ENCODE data around the gene HOXC13.

HOXC13 gene

GRCh38 chr12:53982648-53983567 is 44.3 kb downstream of the HOXC13 start:
- DNase-seq, result no peak

GRCh38 chr12:53983568-53983949 is 44.9 kb downstream of the HOXC13 start:
- peak; percentile 69 for DNase-seq

DNA sequence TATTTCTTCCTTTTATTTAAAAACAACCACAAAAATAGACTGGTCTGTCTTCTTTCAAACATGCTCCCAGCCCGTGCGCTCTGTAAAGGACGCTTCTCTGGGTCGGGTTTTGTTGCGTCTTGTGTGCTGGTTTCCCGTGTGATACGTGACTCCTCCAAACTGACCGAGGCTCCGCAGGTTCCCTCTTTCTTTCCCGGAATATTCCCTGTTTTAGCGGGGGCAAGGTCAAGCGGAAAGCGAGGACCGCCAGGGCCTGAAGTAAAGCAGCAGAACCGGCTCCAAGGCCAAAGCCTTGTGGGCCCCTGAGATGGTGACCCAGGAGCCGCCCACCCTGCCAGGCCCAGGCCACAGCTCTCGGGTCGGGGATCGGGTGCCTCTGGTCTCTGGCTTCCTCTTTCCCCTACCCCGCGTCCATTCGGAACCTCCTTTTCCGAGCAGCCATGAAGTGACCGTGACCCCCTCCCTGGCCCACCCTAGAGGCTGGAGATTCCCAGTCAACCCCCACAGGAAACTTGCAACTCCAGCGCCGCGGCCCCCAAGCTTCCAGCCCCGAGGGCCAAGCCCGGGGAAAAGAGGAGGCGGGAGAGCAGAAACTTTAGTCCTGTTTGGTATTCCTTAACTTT is 45.4 kb downstream of the HOXC13 start:
- DNase-seq, result no peak

DNA sequence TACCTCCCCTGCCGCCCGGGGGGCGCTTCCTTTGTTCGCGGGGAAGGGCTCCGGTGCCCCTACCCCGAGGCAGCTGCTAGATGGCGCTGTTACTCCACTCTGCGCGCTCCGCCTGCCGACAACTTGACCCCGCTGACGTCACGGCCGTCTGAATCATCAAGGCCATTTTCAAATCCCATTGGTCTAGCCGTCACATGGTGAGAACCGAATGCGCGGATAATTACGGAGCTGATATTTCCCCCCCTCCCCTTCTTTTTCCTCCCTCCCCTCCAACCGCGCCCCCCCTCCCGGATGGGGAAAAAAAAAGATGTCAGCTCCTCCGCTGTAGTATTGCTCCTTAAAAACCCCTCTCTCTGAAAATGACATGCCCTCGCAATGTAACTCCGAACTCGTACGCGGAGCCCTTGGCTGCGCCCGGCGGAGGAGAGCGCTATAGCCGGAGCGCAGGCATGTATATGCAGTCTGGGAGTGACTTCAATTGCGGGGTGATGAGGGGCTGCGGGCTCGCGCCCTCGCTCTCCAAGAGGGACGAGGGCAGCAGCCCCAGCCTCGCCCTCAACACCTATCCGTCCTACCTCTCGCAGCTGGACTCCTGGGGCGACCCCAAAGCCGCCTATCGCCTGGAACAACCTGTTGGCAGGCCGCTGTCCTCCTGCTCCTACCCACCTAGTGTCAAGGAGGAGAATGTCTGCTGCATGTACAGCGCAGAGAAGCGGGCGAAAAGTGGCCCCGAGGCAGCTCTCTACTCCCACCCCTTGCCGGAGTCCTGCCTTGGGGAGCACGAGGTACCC is 46.5 kb downstream of the HOXC13 start, which contains the start of gene HOXC10:
HOXC10 (plus strand) TSS at position 246 of the 791 bp plus-strand sequence; CDS start at position 360, 114 bp downstream.
- peak; percentile 95 for DNase-seq

DNA sequence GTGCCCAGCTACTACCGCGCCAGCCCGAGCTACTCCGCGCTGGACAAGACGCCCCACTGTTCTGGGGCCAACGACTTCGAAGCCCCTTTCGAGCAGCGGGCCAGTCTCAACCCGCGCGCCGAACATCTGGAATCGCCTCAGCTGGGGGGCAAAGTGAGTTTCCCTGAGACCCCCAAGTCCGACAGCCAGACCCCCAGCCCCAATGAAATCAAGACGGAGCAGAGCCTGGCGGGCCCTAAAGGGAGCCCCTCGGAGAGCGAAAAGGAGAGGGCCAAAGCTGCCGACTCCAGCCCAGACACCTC is 47.0 kb downstream of the HOXC13 start:
- DNase-seq, result no peak

DNA sequence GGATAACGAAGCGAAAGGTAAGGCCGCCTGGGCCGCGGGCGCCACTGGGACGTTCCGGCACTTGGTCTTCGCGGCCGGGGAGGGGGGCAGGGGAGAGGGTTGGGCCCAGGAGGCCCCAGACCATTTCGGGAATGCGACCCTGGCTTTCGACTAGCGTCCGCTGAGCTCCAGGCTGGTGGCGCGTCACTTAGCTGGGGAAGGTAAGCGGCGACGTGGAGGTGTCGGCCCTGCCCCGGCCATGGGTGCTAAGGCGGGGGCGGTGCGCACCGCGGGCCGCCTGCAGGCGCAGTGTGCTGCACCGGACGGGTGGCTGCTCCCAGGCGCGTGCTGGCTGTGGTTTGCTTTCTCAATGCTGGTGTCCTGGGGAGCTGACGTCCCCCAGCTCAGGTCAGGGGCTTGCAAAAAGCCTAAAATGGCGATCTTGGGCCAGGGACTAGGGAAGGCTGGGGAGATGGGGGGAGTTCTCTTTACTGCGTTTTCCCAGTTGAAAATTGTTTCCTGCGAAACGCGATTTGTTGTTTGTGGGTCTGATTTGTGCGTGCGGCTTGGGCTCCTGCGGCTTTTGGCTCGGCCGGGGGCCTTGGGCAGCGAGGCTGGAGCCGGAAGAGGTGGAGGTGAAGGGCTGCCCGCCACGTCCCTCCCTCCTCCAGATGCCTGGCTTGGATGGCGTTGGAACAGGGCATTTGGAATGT is 47.5 kb downstream of the HOXC13 start:
- no peak for DNase-seq

DNA sequence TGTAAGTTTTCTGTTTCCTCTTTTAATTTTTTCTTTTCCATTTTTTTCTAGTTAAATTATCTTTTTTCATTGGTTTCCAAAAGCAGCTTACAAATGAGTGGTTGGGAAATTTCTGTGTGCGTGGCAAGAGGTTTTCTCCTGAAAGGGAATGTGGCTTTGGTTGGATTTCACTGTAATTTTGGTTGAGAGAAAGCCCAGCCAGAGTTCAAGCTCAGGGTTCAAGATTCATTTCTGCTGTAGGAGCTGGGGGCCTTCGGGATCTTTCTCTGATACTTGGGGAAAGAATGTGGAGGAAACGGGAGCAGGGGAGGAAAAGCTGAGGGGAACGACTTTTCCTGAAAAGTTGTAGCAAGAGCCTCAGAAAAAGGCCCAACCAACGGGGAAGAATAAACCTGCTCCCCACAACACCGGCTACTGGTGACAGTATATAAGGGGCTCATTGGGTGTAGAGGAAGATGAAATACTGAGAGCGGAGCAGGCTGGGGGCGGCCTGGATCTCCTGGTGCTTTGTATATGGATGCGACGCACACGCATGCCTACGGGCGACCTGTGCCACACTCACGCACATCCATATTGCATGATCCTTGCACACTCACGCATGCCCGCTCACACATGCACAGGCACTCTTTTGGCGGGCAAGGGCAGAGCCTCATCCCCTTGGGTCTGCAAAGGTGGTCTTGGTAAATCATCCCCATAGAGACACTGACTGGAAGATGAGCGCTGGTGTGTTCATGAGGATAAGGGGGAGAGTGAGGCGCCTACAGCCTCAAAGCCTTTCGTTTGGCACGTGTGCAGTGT is 48.3 kb downstream of the HOXC13 start:
- DNase-seq, result no peak

- no peak for DNase-seq
Measured at GRCh38 chr12:53987787-53988230, 49.2 kb downstream of the HOXC13 start.

DNA sequence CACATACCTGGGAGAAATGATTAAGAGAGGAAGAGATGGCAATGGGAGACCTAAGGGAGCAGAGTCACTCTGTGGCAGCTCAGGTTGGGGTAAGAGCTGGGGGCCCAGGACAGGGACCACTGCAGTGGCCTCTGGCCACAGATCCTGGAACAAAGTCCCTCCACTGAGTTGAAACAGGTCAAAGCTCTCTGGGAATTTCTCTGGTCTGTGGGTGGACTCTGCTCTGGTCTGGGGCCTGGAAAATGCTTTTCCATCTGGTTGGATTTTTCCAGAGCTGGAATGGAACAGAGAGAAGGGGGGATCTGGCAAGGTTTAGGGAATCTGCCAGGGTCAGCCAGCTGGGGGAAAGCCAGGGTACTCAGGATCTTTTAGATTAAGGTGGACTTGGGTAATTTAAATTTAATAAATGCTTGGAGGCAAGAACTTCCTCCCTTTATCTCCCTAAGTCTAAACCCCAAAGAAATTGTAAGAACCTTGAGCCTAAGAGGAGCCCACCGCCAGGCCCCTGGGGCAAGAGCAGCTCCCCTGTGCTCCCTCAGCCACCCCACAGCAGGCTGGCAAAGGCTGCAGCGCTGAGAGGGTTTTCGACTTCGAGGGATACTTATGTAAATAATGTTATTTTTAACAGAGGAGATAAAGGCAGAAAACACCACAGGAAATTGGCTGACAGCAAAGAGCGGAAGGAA is 50.1 kb downstream of the HOXC13 start:
- no peak for DNase-seq

DNA sequence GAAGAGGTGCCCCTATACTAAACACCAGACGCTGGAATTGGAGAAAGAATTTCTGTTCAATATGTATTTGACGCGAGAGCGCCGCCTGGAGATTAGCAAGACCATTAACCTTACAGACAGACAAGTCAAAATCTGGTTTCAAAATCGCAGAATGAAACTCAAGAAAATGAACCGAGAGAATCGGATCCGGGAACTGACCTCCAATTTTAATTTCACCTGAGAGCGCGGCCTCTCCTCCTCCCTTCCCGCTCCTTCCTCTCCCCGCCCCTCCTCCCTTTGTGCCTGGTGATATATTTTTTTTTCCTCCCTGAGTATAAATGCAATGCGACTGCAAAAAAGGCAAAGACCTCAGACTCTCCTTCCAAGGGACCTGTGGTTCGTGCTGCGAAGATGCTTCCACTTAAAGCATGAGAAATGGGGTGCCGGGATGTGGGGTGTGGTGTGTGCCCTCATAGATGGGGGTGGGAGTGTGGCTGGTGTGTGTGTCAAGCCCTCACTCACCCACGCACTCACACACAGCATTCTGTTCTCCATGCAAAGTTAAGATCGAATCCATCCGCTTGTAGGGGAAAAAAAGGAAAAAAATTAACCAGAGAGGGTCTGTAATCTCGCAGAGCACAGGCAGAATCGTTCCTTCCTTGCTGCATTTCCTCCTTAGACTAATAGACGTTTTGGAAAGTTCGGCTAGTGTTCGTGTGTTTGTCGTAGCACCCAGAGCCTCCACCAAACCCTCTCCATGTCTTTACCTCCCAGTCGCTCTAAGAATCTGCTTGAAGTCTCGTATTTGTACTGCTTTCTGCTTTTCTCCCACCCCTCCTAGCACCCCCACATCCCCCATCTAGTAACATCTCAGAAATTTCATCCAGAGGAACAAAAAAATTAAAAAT is 50.8 kb downstream of the HOXC13 start:
- DNase-seq, result no peak

- DNase-seq, result no peak
Measured at GRCh38 chr12:53990311-53991076, 51.9 kb downstream of the HOXC13 start.

- no peak for DNase-seq
Measured at GRCh38 chr12:53991077-53991460, 52.4 kb downstream of the HOXC13 start.

DNA sequence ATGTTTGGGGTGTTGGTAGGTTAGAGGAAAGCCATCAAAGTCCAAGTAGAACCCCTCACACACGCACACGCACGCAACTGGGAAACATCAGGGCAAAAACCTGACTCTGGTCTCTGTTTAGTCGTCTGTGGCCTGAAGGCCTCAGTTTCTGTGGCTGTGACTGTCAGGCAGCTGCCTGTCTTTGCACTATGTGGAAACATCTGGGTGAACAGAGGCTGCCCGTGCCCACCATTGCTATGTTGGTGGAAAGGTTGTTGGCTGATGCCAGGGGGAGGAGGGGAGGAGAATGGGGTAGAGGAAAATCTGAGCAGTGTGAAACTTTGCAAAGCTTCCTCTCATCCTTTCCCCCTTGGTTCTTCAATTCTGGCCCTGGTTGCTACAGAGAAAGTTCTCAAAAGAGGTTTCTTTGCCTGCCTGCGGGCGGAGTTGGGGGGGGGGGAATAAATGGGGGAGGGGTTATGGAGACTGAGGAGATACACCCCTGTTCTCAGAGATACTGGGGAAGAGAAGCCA is 53.8 kb downstream of the HOXC13 start:
- DNase-seq, result no peak

DNA sequence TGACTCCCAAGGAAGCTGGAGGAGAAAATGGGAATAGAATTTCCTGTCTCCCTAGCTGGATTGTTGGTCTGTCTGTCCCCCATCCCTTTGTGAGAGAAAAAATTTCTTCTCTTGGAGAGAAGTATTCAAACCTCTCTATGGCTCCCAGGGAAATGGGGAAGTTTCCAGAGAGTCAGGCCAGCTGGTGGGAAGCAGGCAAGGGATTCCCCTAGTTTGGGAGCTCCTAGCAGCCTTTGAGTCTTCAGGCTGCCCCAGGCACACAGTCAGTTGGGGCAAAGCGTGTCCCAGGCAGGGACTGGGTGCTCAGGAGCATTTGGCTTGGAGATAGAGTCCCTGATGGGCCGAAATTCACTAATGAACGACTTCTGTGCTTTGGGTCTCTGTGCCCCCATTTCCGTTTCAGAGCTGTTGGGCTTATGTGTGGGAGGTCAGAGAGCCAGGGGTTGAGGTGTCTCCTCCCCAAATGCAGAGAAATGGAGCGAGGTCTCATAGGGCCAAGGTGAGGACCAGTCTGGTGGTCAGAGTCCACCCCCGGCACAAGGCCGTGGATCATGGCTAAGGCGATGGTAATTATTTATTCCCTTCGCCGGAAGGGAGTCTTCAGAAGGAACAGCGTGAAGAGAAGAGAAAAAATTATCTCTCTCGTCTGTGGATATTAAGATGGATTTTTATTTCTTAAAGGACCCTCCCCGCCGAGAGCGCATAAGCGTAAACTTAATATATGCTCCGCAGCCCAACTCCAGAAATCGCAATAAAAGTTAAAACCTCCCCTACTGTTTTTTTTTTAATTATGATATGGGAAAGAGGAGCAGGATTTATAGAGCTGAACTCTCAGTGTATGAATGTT is 54.8 kb downstream of the HOXC13 start:
- no peak for DNase-seq

GRCh38 chr12:53994009-53994263 is 55.3 kb downstream of the HOXC13 start:
- DNase-seq, result no peak

- no peak for DNase-seq
Measured at GRCh38 chr12:53994264-53995001, 55.8 kb downstream of the HOXC13 start.

DNA sequence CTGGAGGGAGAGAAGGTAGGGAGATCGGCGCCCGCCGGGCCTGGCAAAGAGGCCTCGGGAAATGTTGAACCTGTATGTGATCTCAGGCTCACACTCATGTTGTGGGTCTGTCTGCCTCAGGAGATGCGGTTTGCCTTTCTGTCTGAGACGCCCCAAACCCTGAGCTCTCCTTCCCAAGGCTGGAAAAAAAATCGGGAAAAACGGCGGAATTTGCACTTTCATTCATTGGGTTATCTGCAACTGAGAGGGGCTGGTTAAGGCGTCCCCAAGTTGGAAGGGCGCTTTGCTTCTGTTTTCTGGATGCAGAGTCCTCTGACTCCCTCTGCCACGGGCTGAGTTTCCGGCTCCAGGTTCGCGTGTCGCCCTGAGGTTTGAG is 56.4 kb downstream of the HOXC13 start:
- no peak for DNase-seq

All from eye (tissue), 1 donor.